AG10803 (cell line): ENCODE results near the gene APLP2.

Experiments used
- DNase-seq: peaks from one replicate; pipeline ENCODE4 v3.0.0; 2010; ENCODE audit warnings: low read depth
- H3K4me3 ChIP-seq: 2 replicates; pipeline ENCODE4 v1.5.1; 2011; ENCODE audit warnings: mild to moderate bottlenecking, low read length, control low read depth
- TF ChIP-seq, protein P1 (sequence below): conservative IDR thresholded peaks from 2 replicates; pipeline ENCODE4 v1.5.1; 2011; ENCODE audit warnings: mild to moderate bottlenecking, low read length, control low read depth, inconsistent platforms

The APLP2 gene

DNA sequence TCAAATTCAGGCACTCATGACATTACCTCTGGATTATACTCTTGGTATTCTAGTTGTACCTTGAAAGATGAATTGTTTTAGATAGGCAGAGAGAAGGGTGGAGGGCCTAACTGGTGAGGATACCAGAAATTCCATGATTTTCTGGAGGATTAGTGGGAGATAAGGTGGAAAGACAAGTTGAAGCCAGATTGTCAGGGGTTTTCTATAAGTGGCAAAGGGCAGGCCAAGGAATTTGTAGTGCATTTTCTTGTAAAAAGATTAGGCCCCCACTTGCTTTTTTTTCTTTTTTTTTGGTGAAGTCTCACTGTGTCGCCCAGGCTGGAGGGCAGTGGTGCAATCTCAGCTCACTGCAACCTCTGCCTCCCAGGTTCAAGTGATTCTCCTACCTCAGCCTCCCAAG, 38.6 kb upstream of the APLP2 start:
- no peak overlapping the region for H3K4me3 ChIP-seq
- TF ChIP-seq, protein P1, sequence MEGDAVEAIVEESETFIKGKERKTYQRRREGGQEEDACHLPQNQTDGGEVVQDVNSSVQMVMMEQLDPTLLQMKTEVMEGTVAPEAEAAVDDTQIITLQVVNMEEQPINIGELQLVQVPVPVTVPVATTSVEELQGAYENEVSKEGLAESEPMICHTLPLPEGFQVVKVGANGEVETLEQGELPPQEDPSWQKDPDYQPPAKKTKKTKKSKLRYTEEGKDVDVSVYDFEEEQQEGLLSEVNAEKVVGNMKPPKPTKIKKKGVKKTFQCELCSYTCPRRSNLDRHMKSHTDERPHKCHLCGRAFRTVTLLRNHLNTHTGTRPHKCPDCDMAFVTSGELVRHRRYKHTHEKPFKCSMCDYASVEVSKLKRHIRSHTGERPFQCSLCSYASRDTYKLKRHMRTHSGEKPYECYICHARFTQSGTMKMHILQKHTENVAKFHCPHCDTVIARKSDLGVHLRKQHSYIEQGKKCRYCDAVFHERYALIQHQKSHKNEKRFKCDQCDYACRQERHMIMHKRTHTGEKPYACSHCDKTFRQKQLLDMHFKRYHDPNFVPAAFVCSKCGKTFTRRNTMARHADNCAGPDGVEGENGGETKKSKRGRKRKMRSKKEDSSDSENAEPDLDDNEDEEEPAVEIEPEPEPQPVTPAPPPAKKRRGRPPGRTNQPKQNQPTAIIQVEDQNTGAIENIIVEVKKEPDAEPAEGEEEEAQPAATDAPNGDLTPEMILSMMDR = no peak
- no peak for DNase-seq

DNA sequence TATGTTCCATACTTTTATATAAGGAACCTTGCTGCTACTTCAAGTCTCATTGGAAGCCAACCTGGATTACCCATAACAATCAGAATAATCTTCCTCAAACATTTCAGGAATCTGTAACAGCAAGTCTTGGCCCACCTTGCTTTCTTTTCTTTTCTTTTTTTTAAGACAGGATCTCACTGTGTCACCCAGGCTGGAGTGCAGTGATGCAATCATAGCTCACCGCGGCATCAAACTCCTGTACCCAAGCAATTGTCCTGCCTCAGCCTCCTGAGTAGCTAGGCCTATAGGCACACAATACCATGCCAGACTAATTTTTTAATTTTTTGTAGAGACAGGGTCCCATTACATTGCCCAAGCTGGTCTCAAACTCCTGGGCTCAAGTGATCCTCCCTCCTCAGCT, 37.7 kb upstream of the APLP2 start:
- DNase-seq = no peak
- TF ChIP-seq, protein P1 = no peak
- no peak overlapping the region for H3K4me3 ChIP-seq

DNA sequence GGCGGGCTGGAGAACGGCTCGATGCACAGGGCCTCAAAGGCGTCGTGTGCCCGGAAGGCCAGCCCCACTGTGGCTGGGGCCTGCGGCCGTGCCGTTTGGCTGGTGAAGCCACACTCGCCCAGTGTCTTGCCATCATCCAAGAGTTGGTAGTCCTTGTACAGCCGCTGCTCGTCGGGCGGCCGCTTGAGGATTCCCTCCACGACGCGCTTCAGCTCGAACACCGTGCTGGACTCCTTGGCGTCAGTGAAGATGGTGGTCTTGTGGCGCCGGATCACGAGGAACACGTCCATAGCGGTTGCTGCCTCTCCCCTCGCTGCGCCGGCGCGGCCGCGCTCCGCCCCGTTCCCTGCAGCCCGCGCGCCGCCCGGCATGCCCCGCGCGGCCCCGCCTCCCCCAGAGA, 36.8 kb upstream of the APLP2 start:
- no peak overlapping the region for H3K4me3 ChIP-seq
- DNase-seq = no peak
- TF ChIP-seq, protein P1 = no peak

DNA sequence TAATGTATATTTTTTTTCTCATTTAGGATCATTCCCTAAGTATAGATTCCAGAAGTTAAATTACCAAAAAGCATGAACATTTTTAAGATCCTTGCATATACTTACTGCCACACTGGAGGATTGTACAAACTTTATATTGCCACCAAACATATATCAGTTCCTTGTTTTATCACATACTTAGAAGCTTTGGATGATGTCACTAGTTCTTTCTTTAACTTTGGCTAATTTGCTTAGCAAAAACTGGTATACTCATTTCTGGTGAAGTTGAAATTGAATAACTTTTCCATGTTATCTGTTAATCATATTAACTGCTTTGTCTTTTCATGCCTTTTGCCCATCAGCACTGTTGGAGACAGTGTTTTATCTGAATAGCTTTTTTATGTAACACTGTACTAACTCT, 35.5 kb upstream of the APLP2 start:
- no peak for DNase-seq
- H3K4me3 ChIP-seq = no peak overlapping the region
- TF ChIP-seq, protein P1 = no peak

DNA sequence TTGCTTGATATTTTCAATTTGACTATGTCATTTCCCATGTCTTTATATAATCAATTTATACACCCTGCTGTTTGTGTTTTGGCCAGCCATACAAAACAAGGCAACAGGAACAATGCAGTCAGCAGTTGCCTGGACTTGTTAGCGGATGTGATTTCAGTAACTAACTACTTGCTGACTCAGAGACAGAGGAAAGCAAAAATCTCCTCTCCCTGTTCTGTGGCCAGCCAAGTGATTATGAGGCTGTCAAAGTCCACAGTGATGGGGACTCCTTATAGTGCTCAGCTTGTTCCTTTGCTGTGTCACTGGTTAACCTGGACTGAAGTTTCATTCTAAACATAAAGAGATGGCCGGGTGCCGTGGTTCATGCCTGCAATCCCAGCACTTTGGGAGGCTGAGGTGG, 32.6 kb upstream of the APLP2 start:
- H3K4me3 ChIP-seq = no peak overlapping the region
- TF ChIP-seq, protein P1 = no peak
- DNase-seq = peak; percentile 83

DNA sequence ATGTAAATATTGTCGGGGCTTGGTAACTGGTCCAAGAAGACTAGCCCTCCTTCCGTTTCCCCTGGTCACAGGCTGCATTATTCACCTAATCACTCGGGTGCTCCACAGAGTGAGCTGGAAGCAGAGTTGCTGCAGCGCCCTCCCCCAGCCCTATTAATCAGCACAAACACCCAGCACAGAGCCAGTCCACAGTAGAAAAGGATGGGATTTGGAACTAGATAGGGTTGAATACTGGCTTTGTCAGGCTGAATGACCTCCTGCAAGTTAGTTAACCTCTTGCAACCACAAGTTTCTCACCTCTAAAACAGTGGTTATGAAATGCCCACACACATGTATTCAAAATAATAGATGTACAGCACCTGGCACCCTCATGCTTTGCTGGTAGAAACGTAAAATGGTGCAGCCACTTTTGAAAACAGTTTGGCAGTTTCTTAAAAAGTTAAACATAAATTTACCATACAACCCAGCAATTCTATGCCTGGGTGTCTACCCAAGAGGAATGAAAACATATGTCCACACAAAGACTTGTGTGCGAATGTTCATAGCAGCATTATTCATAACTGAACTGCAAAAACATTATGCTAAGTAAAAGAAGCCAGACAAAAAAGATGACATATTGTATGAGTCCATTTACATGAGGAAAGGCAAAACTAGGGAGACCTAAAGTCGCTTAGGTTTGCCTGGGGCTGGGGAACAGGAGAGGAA, 31.7 kb upstream of the APLP2 start:
- no peak for DNase-seq
- TF ChIP-seq, protein P1 = no peak
- H3K4me3 ChIP-seq = no peak overlapping the region

DNA sequence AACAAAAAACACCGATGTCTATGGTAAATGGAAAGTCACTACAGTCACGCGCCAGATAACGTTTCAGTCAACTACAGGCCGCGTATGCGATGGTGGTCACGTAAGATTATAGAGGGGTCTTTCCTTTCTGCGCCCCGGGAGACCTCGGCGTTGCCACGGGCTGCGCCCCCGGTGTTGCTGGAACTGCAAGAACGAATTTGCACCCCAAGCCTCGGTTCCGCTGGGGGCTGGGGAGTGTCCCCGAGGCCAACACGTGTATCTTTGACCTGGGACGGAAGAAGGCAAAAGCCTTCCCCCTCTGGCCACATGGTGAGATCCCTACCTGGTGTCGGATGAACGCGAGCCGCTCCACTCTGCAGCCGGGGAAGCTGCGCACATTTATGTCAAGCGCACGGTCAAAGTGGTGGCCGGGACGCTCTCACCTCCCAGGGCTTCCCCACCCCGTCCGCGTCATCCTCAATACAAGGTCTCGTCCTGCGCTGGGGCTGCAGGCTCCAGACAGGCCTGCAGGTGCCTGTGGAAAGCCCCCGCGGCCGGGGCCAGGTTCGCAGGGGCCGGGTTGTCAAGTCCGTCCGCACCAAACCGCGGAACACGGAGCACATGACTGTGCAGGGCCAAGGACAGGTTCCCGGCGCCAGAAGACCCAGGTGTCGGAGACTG, 29.3 kb upstream of the APLP2 start:
- H3K4me3 ChIP-seq = no peak overlapping the region
- TF ChIP-seq, protein P1 = no peak
- DNase-seq = no peak
